NCI-H1694 (cell line): ENCODE results near the gene AGRN.
A peak's percentile ranks its signal among the peaks of the same experiment; 100 is the strongest.
"Not testable (repeated sequence)": the region's sequence is repeated elsewhere in the genome, so short reads cannot be mapped to it uniquely, and the experiment has no call there.

ENCODE experiments used
- DNase-seq: peaks from one replicate; lab custom pipeline; 2025; lab: John Stamatoyannopoulos, UW

The AGRN gene

DNA sequence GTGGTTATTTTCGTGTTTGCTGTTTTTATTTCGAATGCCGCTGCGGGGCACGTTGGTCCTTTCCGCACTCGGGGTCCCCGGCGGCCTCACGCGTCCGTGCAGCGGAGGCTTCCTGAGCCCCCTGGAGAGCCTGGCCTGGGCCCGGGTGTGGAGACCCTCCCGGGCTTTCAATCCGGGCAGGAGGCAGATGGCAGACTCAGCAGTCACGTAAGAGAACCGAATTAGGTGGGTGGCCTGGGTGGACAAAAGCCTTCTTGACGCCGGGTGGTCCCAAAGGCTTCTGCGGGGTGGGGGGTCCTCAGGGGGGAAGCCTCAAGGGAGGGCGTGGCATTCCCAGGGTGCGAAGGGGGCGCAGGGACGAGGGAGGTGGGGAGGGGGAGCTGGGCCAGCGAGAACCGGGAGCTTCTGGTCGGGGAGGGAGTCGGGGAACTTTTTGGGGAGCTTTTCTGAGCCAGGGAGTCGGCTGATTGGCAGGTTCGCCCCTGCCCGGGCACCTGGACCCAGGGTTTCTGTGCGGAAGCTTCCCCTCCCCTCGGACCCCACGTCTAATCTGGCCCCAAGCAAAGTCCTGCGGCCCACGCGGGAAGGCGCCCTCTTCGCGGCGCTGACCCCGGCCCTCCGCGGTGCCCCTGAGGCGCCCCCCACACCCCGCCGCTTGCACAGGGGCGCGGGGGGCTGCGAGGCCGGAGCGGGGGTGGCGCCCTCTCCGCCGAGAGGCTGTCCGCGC, 18.7 kb upstream of the AGRN start:
- no peak for DNase-seq

GRCh38 chr1:1003618-1004419, 16.1 kb upstream of the AGRN start:
- no peak for DNase-seq

DNA sequence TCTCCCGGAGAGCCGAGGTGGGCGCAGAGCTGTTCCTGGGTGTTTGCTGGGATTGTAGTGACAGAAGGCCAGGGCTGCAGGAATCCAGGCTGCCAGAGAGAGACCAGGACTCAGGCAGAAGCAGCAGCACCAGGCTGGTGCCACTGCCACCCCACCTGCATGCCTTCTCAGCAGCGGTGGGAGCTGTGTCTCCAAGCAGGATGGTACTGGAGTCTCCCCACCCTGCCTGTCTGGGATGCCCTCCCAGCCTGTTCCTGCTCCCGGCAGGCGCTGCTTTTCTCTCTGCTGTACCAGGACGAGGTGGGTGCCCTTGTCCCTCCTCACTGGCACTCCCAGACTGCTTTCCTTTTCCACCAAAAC, 15.5 kb upstream of the AGRN start:
- no peak for DNase-seq

GRCh38 chr1:1004780-1005697, 14.9 kb upstream of the AGRN start:
- DNase-seq = no peak

DNA sequence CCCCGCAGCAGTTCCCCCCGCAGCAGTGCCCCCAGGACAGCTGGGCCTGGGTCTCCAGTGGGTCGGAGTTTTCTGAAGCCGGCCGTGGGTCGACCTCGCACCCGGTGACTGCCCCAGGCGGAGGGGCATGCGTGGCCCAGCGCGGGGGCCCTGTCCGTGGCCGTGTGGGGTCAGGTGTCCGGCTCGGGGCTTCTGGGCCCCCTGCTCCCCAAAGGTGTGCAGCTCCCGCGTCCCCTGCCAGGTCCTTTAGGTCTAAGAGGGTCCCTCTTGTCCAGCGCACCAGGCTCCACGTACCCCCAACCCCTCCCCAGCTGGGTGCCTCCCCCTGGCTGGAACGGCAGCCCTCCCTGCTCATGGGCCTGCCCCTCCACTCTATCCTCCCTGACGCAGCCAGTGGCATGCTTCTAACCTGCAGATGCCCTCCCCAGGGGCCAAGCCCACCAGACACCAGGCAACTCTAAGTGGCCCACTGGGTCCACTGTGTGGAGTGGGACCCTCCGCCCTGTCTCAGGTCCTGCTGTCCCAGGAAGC, 14.1 kb upstream of the AGRN start:
- DNase-seq = no peak

DNA sequence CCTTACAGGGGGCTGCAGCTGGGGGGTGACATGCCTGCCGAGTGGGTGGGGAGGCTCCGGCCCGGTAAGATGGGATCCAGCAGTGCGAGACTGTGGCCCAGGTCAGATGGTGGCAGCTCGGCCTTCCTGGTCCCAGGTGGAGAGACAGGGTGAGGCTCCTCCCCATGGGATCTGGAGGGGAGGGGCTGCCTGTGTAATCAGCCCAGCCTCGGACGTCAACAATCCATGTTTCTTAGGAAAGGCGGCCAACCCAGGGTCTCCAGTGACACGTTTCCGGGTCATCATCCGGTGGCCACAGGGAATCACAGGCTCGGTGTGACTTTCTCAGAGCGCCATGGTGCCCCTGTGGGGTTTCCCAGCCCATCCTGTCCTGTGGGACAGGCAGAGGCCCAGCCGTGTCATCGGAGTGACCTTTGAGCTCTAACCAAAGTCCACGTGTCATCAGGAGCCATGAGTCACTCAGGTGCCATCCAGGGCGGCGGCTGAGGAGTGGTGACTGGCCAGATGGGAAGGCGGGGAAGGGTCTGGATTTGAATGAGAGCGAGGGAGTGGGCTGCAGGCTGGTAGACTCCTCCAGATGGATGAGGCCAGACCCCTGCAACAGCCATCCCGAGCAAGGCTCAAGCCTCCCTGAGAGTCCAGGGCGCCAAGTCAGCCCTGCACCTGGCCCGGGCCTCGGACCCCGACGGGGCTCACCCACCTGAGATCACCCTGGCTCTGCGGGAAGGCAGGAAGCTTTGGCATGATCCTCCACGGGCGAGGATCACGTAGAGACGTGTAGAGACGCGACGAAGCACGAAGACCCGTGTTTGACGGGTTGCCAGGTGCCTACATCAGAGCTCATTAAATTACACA, 13.4 kb upstream of the AGRN start:
- no peak for DNase-seq

GRCh38 chr1:1010131-1010530, 9.8 kb upstream of the AGRN start:
- DNase-seq = not testable (repeated sequence)

GRCh38 chr1:1011396-1011949, 8.4 kb upstream of the AGRN start:
- no peak for DNase-seq

DNA sequence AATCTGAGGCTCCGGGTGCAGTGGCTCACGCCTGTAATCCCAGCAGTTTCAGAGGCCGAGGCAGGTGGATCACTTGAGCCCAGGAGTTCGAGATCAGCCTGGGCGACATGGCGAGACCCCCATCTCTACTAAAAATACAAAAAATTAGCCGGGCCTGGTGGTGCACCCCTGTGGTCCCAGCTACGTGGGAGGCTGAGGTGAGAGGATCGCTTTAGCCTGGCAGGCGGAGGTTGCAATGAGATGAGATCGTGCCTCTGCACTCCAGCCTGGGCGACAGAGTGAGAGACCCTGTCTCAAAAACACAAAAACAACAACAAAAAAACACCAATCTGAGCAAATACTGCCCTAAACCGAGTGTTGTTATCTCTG, 7.2 kb upstream of the AGRN start:
- not testable (repeated sequence) for DNase-seq

GRCh38 chr1:1013105-1013921, 6.6 kb upstream of the AGRN start, which contains the start of gene ISG15:
Gene ISG15, plus strand, starts transcription at chr1:1013497. Its CDS starts 77 bp downstream, at chr1:1013574.
- DNase-seq = peak; percentile 64

DNA sequence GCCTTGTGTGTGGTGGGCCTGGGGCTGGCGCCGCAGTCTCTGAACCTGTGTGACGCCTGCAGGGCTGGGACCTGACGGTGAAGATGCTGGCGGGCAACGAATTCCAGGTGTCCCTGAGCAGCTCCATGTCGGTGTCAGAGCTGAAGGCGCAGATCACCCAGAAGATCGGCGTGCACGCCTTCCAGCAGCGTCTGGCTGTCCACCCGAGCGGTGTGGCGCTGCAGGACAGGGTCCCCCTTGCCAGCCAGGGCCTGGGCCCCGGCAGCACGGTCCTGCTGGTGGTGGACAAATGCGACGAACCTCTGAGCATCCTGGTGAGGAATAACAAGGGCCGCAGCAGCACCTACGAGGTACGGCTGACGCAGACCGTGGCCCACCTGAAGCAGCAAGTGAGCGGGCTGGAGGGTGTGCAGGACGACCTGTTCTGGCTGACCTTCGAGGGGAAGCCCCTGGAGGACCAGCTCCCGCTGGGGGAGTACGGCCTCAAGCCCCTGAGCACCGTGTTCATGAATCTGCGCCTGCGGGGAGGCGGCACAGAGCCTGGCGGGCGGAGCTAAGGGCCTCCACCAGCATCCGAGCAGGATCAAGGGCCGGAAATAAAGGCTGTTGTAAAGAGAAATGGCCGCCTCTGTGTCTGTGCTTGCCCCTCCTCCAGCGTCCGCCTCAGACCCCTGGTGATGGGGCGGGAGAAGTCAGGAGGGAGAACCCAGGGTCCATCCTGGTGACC, 5.8 kb upstream of the AGRN start:
- peak; percentile 46 for DNase-seq

GRCh38 chr1:1014799-1015681, 4.9 kb upstream of the AGRN start:
- no peak for DNase-seq

DNA sequence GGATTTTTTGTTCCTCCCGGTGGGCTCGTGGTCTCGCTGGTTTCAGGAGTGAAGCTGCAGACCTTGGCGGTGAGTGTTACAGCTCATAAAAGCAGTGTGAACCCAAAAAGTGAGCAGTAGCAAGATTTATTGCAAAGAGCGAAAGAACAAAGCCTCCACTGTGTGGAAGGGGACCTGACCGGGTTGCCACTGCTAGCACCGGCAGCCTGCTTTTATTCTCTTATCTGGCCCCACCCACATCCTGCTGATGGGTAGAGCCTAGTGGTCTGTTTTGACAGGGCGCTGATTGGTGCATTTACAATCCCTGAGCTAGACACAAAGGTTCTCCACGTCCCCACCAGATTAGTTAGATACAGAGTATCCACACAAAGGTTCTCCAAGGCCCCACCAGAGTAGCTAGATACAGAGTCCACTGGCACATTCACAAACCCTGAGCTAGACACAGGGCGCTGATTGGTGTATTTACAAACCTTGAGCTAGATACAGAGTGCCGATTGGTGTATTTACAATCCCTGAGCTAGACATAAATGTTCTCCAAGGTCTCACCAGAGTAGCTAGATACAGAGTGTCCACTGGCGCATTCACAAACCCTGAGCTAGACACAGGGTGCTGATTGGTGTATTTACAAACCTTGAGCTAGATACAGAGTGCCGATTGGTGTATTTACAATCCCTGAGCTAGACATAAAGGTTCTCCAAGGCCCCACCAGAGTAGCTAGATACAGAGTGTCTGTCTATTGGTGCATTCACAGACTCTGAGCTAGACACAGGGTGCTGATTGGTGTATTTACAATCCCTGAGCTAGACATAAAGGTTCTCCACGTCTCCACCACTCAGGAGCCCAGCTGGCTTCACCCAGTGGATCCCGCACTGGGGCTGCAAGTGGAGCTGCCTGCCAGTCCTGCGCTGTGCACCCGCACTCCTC, 2.3 kb upstream of the AGRN start:
- not testable (repeated sequence) for DNase-seq

GRCh38 chr1:1018321-1018685, 1.6 kb upstream of the AGRN start:
- not testable (repeated sequence) for DNase-seq

DNA sequence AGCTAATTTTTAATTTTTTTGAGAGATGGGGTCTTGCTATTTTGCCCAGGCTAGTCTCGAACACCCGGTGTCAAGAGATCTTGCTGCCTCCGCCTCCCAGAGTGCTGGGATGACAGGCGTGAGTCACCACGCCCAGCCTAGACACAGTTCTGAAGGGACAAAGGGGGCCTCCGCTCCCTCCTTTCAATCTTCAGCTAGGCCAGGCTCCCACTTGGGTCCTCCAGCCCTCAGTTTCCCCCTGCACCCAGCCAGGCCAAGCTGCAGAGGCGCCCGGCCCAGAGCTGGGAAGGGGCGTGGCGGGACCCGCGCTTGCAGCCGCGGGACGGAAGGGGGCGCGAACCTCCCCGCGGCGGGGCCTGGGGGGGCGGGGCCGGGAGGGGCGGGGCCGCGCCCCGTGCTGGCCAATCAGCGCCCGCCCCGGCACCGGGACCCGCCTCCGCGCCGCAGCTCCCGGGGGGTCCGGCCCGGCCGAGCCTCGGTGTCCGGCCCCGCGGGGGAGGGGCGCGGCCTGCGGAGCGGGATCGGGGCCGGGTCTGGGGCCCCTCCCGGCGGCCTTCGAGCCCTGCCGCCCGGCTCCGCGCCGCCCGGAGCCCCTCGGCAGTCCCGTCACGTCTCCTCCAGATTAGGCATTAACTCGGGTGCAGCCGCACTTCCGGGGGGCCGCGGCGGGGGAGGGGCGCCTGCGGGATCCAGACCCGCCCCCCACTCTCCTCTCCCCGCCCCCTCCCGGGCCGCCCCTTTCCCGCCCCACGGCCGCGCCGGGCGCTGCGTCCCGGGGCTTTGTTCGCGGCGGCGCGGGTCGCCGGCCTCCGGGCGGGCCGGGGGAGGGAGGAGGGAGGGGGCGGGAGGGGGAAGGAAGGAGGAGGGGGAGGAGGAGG, 559 bp upstream of the AGRN start:
- DNase-seq = no peak

DNA sequence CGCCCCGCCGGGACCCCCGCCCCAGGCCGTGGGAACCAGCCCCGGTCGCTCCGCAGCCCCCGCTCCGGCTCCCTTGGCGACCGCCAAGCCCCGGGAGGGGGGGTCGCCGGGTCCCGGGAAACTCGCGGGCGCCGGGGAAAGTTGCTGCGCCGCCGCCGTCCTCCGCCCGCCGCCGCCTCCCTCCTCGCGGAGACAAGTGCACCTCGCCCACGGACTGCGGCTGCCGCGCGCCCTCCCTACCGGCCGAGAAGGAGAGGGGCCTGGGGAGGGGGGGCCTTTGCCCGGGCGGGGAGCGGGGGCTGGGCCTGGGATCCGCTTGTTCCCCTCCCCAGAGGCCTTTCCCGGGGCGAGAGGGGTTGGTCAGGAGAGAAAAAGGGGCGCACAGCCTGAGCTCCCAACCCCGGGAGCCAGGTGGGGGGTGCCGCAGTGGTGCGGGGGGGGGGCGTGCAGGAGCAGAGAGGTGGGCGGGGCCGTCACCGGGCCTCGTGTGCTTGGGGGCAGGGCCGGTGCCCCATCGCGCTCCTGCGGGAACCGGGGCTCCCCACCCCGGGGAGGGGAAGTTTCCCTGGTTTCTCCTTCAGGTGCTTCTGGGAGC, 592 bp downstream of the AGRN start:
- no peak for DNase-seq
